Aorta (tissue), 5 donors: ENCODE measurements around the gene ERVV-1. TPM values are rescaled to one million over a fixed set of nuclear protein-coding genes. Genes with fewer than 3 reads are reported as not detected.
"Not testable (repeated sequence)": the region's sequence is repeated elsewhere in the genome, so short reads cannot be mapped to it uniquely, and the experiment has no call there.

Experiments
- ATAC-seq: fragments of 200-7000 bp; cut with Tn5 transposase; one replicate; pipeline ENCODE4 v1.9.1; 2022; ENCODE audit warnings: moderate library complexity; ENCODE audit not compliant: low FRiP score
- DNase-seq, 2 donors: peaks; one replicate each; pipeline ENCODE4 v3.0.0-alpha.2; 2020
- H3K27ac ChIP-seq, 2 donors: one replicate each; pipeline ENCODE4 v1.5.1; 2013; ENCODE audit warnings: low read length in 2 of 2, mild to moderate bottlenecking in 2 of 2, moderate library complexity in 2 of 2, control low read depth in 1 of 2, inconsistent platforms in 1 of 2, low read depth in 1 of 2
- H3K27me3 ChIP-seq, 2 donors: one replicate each; pipeline ENCODE4 v1.6.1; 2013; ENCODE audit warnings: control low read depth in 1 of 2, low read length in 1 of 2, mild to moderate bottlenecking in 1 of 2, moderate library complexity in 1 of 2; ENCODE audit not compliant: insufficient read depth in 2 of 2, control insufficient read depth in 1 of 2
- H3K36me3 ChIP-seq, 2 donors: one replicate each; pipeline ENCODE4 v1.6.1; 2013; ENCODE audit warnings: control low read depth in 1 of 2, low read length in 1 of 2, mild to moderate bottlenecking in 1 of 2; ENCODE audit not compliant: insufficient read depth in 2 of 2, control insufficient read depth in 1 of 2
- H3K4me1 ChIP-seq, 2 donors: one replicate each; pipeline ENCODE4 v1.6.1; 2013; ENCODE audit warnings: low read length in 2 of 2, control low read depth in 1 of 2, mild to moderate bottlenecking in 1 of 2, moderate library complexity in 1 of 2; ENCODE audit not compliant: insufficient read depth in 2 of 2, control insufficient read depth in 1 of 2
- H3K4me3 ChIP-seq, 2 donors: one replicate each; pipeline ENCODE4 v1.5.1; 2013; ENCODE audit warnings: low read length in 2 of 2, control low read depth in 1 of 2, mild to moderate bottlenecking in 1 of 2
- H3K9me3 ChIP-seq: one replicate; pipeline ENCODE4 v1.6.1; 2013; ENCODE audit warnings: mild to moderate bottlenecking, low read length; ENCODE audit not compliant: control insufficient read depth
- WGBS, 2 donors: extraction: QIAGEN DNeasy Blood & Tissue Kit; methylation state at CpG; one replicate each; pipeline ENCODE4 v1.1.7; 2013; 5-methylcytosine and 5-hydroxymethylcytosine counted together
- intact Hi-C, 2 donors: fragments of 100-400 bp; cut with DNase I; formaldehyde crosslinking; loops; one replicate each; pipeline versions ENCODE4 v1.14.2 to v1.15.0; 2022
- polyA plus RNA-seq, 2 donors: library from polyadenylated mRNA; stranded (reverse); fragments of 200-250 nt; gene quantifications; one replicate each; pipeline ENCODE4 v1.2.3, GENCODE V29; 2013
- total RNA-seq, 2 donors: library from RNA; stranded (reverse); fragmentation: NEBNext Ultra II Directional; extraction: Animal tissue kit (Norgen Biotek cat#: 25700); gene quantifications; one replicate each; pipeline ENCODE4 v1.2.1, GENCODE V29; 2021
- donor health status: healthy with polysubstance abuse.
- donor health status: Bipolar disorder and iron deficiency.
- donor health status: DM: no; HTN: no; CAD: no.
- donor health status: DM: no; HTN: no; CAD: no.
- donor health status: DM: yes; HTN: yes; CAD: no.

The ERVV-1 gene
- total and polyA plus RNA-seq, 4 donors, result not detected

DNA sequence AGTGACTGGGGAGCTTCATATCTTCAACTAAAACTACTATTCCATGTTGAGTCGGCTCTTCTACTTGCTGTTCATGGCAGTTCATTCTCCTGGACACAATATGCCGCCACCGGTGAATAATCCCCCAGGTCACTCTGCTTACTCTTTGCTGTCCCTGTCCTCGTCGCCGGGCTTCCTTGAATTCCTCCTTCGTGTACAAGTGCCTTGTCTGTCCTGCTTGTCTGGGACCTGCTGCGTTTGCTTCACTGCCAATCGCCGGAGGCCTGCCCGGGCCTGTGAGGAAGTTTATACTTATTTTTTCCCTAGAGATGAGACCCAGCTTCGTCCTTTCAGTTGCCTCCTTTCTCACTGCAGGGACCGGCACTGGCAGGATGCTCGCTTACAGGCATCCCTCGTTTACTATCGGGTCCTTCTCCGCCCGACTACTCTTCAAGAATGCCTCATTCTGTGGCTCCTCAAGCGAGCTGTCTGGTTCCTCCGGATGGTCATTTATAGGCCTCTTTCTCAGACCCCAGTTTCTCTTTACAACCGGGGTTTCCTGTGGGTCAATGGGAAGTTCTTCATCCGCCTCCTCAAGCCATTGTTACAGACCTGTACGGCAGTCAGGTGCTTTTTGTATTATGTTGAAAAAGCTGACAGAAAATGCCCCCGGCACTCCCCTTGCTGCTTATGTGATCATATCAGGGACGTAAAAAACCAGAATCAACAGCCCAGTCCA lies 5.5 kb upstream of the ERVV-1 start:
- WGBS, 2 donors, result 88% methylated on average over 25 of the region's 25 CpGs
- intact Hi-C loops, result no loop called here
- no peaks in the 10 kb centered on the region for H3K36me3 ChIP-seq
- H3K9me3 ChIP-seq, result no peaks in the 10 kb centered on the region
- ATAC-seq (no peak), DNase-seq (no peak)
- no peak overlapping the region for H3K27ac ChIP-seq
- no peaks in the 10 kb centered on the region for H3K27me3 ChIP-seq
- H3K4me1 ChIP-seq, result no peaks in the 10 kb centered on the region
- H3K4me3 ChIP-seq, result no peak overlapping the region

DNA sequence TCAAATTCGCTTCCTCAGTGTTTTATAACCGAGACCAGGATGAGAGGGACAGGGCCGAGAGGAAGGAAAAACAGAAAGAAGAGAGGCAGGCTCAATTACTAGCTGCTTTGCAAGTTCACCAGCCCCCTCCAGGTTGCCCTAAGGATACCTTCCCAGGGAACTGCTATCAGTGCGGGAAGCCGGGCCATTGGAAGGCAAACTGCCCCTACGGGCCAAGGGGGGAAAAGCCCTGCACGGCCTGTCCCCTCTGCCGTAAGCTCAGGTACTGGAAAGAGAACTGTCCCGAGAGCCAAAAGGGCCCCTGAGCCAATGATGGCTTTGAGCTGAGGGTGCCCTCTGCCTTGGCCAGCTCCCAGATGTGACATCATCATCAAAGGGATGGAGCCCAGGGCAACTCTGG lies 3.2 kb upstream of the ERVV-1 start:
- no peaks in the 10 kb centered on the region for H3K4me1 ChIP-seq
- DNase-seq (no peak), ATAC-seq (no peak)
- no peaks in the 10 kb centered on the region for H3K27me3 ChIP-seq
- H3K4me3 ChIP-seq, result no peak overlapping the region
- intact Hi-C loops, result no loop called here
- no peaks in the 10 kb centered on the region for H3K9me3 ChIP-seq
- no peak overlapping the region for H3K27ac ChIP-seq
- 31 to 34% methylated on average over 9 of the region's 9 CpGs for WGBS, 2 donors
- H3K36me3 ChIP-seq, result no peaks in the 10 kb centered on the region

DNA sequence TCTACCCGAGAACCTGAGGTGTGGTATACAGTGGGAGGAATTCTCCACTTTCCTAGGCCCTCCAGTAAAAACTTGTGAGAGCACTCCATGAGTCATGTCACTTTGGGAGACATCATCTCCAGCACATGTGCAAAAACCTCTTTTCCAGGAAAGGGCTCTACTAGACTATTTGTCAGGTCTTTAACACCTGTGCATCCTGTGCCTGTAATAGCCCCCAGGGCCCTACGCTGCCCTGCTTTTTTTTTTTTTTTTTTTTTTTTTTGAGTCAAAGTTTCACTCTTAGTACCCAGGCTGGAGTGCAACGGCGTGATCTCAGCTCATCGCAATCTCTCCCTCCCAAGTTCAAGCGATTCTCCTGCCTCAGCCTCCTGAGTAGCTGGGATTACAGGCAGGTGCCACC lies 1.7 kb upstream of the ERVV-1 start:
- Histone ChIP-seq H3K9me3 (no peaks in the 10 kb centered on the region), H3K27me3 (no peaks in the 10 kb centered on the region), H3K4me1 (no peaks in the 10 kb centered on the region), H3K27ac (no peak overlapping the region), H3K4me3 (no peak overlapping the region), H3K36me3 (no peaks in the 10 kb centered on the region)
- intact Hi-C loops, result no loop called here
- WGBS, 2 donors, result 84 to 91% methylated on average over 6 of the region's 6 CpGs
- ATAC-seq (no peak), DNase-seq (no peak)

DNA sequence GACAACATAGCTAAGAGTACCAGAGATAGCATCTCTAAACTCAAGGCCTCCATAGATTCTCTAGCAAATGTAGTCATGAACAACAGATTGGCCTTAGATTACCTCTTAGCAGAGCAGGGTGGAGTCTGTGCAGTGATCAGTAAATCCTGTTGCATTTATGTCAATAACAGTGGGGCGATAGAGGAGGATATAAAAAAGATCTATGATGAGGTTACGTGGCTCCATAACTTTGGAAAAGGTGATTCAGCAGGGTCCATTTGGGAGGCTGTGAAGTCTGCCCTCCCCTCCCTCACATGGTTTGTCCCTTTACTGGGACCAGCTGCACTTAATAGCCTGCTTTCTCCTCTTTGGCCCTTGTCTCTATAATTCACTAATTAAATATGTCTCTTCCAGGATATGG lies 1.4 kb downstream of the ERVV-1 start:
- no peaks in the 10 kb centered on the region for H3K4me1 ChIP-seq
- H3K27me3 ChIP-seq, result no peaks in the 10 kb centered on the region
- H3K9me3 ChIP-seq, result peaks cover 3% of the 10 kb centered on the region
- intact Hi-C loops, result no loop called here
- ATAC-seq (no peak), DNase-seq (no peak)
- no peaks in the 10 kb centered on the region for H3K36me3 ChIP-seq
- H3K27ac ChIP-seq, result no peak overlapping the region
- 89 to 92% methylated on average over 2 of the region's 2 CpGs for WGBS, 2 donors
- no peak overlapping the region for H3K4me3 ChIP-seq

DNA sequence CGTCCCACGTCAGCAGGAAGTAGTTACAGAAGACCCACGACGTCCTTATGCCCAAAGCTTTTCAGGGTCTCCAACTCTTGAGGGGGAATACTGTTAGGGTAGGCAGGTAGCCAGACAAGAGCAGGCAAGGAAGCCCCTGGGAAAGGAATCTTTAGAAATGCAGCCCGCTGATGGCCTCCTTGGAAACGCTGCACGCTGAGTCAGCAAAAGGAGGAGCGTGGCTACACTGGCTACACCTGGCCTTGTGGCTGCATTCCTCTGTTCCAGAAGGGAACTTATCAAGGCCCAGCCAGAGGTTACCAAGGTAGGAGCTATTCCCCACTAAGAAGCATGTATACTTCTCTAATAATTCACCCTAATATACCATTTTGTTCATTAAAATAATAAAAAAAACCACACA lies 2.0 kb downstream of the ERVV-1 start:
- Histone ChIP-seq H3K4me1 (no peaks in the 10 kb centered on the region), H3K4me3 (no peak overlapping the region), H3K9me3 (peaks cover 3% of the 10 kb centered on the region), H3K36me3 (no peaks in the 10 kb centered on the region), H3K27me3 (no peaks in the 10 kb centered on the region), H3K27ac (no peak overlapping the region)
- no peak for DNase-seq
- intact Hi-C loops, result no loop called here
- ATAC-seq, result no peak
- WGBS, 2 donors, result 75 to 78% methylated on average over 8 of the region's 8 CpGs

DNA sequence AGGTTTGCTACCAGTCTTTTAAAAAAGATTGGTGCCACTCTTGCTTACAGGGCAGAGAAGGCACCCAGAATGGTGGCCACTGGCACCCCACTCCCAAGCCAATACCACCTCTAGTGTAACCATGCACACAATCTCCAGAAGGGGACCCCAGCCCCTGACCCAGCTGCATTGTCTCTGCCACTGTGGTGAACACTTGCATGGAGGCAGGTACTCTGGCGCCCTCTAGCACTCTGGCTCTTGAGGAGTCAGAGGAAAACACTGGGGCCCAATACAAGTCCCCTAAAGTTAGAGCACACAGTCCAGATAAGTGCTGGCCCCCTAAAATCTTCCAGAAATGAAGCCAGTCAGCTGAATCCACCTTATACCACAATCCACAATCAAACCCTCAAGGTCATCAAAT lies 6.0 kb downstream of the ERVV-1 start:
- no peaks in the 10 kb centered on the region for H3K4me1 ChIP-seq
- ATAC-seq (no peak), DNase-seq (no peak)
- WGBS, 2 donors, result 5 to 8% methylated on average over 1 of the region's 1 CpG
- peaks cover 3% of the 10 kb centered on the region for H3K9me3 ChIP-seq
- intact Hi-C loops, result no loop called here
- H3K4me3 ChIP-seq, result no peak overlapping the region
- H3K27ac ChIP-seq, result no peak overlapping the region
- H3K36me3 ChIP-seq, result no peaks in the 10 kb centered on the region
- H3K27me3 ChIP-seq, result no peaks in the 10 kb centered on the region

DNA sequence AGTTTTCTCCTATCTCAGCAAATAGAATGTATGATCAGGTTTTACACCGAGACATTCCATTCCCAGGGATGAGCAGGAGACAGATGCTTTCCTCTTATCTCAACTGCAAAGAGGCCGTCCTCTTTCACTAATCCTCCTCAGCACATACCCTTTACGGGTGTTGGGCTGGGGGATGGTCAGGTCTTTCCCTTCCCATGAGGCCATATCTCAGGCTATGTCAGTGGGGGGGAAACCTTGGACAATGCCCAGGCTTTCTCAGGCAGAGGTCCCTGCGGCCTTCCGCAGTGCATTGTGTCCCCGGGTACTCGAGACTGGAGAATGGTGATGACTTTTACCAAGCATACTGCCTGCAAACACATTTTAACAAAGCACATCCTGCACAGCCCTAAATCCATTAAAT lies 14.6 kb downstream of the ERVV-1 start:
- H3K4me3 ChIP-seq, H3K27me3 ChIP-seq, H3K27ac ChIP-seq, intact Hi-C loops, DNase-seq, H3K9me3 ChIP-seq, H3K36me3 ChIP-seq, H3K4me1 ChIP-seq, ATAC-seq: not testable (repeated sequence)
- 43 to 44% methylated on average over 7 of the region's 7 CpGs for WGBS, 2 donors

DNA sequence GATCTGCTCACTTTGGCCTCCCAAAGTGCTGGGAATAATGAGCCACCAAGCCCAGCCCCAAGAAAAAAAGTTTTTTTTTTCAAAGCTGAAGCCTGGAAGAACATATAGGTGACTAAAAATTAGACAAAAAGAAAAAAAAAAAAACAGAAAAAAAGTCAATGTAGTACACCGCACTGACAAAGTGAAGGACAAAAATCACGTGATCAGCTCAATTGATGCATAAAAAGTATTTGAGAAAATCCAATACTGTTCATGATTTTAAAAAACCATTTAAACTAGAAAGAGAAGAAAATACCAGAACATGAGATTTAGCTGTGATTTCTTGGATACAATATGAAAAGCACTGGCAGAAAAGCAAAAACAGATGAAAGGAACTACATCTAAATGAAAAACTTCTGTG lies 20.3 kb downstream of the ERVV-1 start:
- Histone ChIP-seq H3K4me1 (no peaks in the 10 kb centered on the region), H3K27ac (no peak overlapping the region), H3K36me3 (no peaks in the 10 kb centered on the region), H3K27me3 (no peaks in the 10 kb centered on the region), H3K9me3 (peaks cover 10% of the 10 kb centered on the region), H3K4me3 (no peak overlapping the region)
- 92% methylated on average over 2 of the region's 2 CpGs for WGBS, 2 donors
- DNase-seq (no peak), ATAC-seq (no peak)
- intact Hi-C loops, result no loop called here

DNA sequence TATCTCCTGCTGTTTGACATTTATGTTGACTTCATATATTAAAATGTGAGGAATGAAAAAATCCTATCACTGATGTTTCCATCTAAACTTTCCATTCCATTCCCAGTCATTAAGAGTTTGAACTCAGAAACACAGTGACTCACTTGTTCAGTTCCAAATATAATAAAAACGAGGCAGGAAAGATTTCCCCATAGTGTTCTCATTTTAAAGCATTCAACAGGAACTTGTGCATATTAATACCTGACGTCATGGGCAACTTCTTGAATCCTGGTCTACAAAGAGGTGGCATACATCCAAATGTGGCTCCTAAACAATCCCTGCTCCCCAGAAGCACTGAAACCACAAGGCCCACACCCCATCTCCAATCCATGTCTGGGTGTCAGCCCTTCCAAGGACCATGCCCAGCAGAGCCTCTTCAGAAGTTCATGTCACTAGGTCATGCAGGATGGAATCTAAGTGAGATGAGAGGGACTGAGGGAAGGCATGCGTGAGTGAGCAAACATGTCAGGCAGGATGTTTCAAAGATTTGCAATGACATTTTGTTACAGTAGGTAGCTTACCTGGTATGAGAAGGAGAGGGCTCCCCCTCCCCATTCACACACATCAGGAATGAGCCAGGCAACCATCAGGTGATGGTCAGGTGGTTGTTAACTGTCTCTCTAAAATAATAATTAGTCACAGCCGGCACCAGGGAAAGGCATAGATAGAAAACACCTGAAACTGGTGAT lies 21.4 kb downstream of the ERVV-1 start:
- peaks cover 10% of the 10 kb centered on the region for H3K9me3 ChIP-seq
- WGBS, 2 donors, result 62 to 70% methylated on average over 4 of the region's 4 CpGs
- ATAC-seq, result no peak

More for the DNA sequence above, 21.4 kb downstream of the ERVV-1 start:
- Histone ChIP-seq H3K36me3 (no peaks in the 10 kb centered on the region), H3K27ac (no peak overlapping the region), H3K27me3 (no peaks in the 10 kb centered on the region), H3K4me3 (no peak overlapping the region), H3K4me1 (no peaks in the 10 kb centered on the region)
- DNase-seq, result no peak
- intact Hi-C loops, result no loop called here
